Esophagus (tissue), 2 donors: ENCODE measurements around the gene NUP93. TPM values are rescaled to one million over a fixed set of nuclear protein-coding genes. Genes with fewer than 3 reads are reported as not detected.

Experiments used
- H3K27ac ChIP-seq, 2 donors: one replicate each; pipeline ENCODE4 v1.5.1; 2013; ENCODE audit warnings: low read depth in 2 of 2, mild to moderate bottlenecking in 2 of 2, inconsistent platforms in 1 of 2, low read length in 1 of 2, moderate library complexity in 1 of 2
- H3K27me3 ChIP-seq, 2 donors: one replicate each; pipeline ENCODE4 v1.6.1; 2013; ENCODE audit warnings: low read length in 2 of 2, control low read depth in 1 of 2, mild to moderate bottlenecking in 1 of 2; ENCODE audit not compliant: insufficient read depth in 2 of 2, control insufficient read depth in 1 of 2
- H3K36me3 ChIP-seq, 2 donors: one replicate each; pipeline ENCODE4 v1.6.1; 2013; ENCODE audit warnings: low read length in 1 of 2; ENCODE audit not compliant: control insufficient read depth in 2 of 2, insufficient read depth in 2 of 2
- H3K4me1 ChIP-seq, 2 donors: one replicate each; pipeline ENCODE4 v1.6.1; 2013; ENCODE audit warnings: low read length in 1 of 2; ENCODE audit not compliant: control insufficient read depth in 2 of 2, insufficient read depth in 2 of 2
- H3K4me3 ChIP-seq, 2 donors: one replicate each; pipeline ENCODE4 v1.5.1; 2013; ENCODE audit warnings: low read length in 2 of 2, mild to moderate bottlenecking in 2 of 2, low read depth in 1 of 2, moderate library complexity in 1 of 2
- H3K9me3 ChIP-seq, 2 donors: one replicate each; pipeline ENCODE4 v1.6.1; 2013; ENCODE audit warnings: mild to moderate bottlenecking in 2 of 2, low read depth in 1 of 2, low read length in 1 of 2, moderate library complexity in 1 of 2; ENCODE audit not compliant: control insufficient read depth in 2 of 2, insufficient read depth in 1 of 2
- WGBS, 2 donors: extraction: QIAGEN DNeasy Blood & Tissue Kit; methylation state at CpG; one replicate each; pipeline ENCODE4 v1.1.7; 2013; 5-methylcytosine and 5-hydroxymethylcytosine counted together
- polyA plus RNA-seq, 2 donors: library from polyadenylated mRNA; stranded (reverse); fragments of 200-250 nt; gene quantifications; one replicate each; pipeline ENCODE4 v1.2.3, GENCODE V29; 2013
- donor health status: healthy with polysubstance abuse.
- donor health status: Bipolar disorder and iron deficiency.

The NUP93 gene
- polyA plus RNA-seq, 2 donors = 36.0 to 38.0 TPM

DNA sequence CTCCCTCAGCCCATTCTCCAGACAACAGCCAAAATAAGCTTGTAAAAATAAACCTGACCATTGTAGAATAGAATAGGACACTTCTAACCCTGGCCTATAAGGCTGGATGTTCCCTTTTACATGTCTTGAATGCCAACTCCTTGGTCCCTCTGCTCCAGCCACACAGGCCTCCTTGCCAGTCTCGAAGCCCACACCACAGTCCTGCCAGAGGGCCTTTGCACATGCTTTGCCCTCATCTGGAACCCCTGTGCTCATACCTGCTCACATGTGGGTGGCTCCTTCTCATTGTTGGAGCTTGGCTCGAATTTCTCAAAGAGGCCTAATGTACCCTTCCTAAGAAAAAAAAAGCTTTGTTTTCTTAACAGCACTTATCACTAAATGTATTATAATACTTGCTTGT, 129.7 kb downstream of the NUP93 start:
- Histone ChIP-seq H3K36me3 (no peaks in the 10 kb centered on the region), H3K27ac (no peak overlapping the region), H3K27me3 (no peaks in the 10 kb centered on the region), H3K4me1 (no peaks in the 10 kb centered on the region), H3K9me3 (no peaks in the 10 kb centered on the region), H3K4me3 (no peak overlapping the region)
- WGBS, 2 donors = 84 to 96% methylated on average over 2 of the region's 2 CpGs

DNA sequence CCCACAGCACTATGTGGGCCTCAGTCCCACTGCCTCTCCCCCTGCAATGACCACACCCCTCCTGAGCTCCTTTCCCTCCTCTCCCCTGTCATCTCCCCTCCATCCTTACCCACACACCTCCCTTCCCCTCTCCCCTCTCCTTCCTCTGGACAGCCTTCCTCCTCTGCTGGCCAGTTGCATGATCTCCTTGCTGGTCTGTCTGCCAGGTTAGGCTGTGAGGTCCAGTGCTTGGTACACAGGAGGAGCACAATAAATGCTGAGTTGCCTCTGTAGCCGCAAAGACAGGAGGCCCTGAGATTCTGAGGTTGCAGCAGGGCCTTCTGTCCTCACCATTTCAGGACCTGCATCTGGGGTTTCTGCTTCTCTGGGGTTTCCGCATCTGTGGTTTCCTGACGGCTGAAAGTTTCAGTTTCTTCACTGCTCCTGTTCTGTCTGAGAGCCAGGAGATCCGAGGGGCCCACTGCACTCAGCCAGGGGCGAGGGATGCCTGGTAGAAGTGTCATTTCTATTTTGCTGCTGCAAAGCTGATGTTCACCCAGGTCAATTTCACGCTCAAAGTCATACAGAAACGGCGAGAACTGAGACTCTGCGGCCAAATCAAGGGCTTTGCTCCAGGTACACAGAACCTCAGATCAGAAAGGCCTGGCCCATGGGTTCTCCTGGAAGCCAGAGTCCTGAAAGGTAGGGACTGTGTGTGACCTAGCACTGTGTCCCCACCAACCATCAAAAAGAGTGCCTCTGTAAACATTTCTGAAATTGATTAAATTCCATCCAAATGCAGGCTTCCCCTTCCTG, 130.5 kb downstream of the NUP93 start:
- Histone ChIP-seq H3K27ac (no peak overlapping the region), H3K4me3 (no peak overlapping the region), H3K9me3 (no peaks in the 10 kb centered on the region), H3K36me3 (no peaks in the 10 kb centered on the region), H3K27me3 (no peaks in the 10 kb centered on the region), H3K4me1 (no peaks in the 10 kb centered on the region)
- 54 to 68% methylated on average over 9 of the region's 9 CpGs for WGBS, 2 donors

DNA sequence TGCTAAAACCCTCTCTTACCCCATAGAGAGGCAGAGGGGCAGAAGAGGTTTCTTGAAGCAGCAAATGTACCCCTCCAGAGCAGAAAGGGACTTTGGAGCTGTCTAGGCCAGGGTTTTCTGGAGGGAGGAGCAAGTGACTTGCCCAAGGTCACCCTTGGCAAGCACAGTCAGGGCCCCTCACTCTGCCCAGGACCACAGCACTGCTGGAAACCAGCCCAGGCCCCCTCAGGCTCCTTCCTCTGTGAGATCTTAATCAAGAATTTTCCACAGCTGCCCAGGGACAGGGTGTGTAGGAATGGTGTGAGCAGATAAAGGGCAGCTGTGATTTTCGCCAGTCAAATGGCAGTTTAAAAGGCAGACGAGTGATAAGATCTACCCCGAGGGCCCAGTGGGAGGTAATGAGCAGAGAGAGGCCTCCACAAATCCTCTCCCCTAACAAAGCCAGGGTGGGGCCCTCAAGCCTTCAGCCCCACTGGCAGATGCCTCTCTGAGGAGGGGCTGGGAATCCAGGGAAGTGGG, 131.2 kb downstream of the NUP93 start:
- no peaks in the 10 kb centered on the region for H3K9me3 ChIP-seq
- WGBS, 2 donors = 37 to 43% methylated on average over 3 of the region's 3 CpGs

DNA sequence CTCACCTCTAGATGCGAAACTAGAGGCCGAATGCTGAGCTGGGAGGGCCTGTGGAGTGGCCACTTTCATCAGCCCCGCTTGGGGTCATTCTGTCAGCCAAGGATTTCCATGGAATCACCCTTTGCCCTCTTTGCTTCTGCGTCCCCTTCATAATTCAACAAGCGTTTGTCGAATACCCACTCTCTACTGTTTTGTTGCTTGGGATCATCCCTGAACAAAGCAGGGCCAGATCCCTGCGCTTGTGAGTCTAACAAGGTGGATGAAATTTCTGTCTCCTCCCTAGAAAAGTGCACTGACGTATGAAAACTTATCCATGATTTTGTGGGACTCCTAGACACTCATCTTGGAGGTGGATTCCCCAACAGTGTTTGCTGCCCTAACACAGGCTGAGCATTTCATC, 131.8 kb downstream of the NUP93 start:
- H3K4me3 ChIP-seq = no peak overlapping the region
- H3K27me3 ChIP-seq = no peaks in the 10 kb centered on the region
- H3K36me3 ChIP-seq = no peaks in the 10 kb centered on the region
- no peak overlapping the region for H3K27ac ChIP-seq
- no peaks in the 10 kb centered on the region for H3K4me1 ChIP-seq
- H3K9me3 ChIP-seq = no peaks in the 10 kb centered on the region
- 95% methylated on average over 8 of the region's 8 CpGs for WGBS, 2 donors

More for the DNA sequence above, 131.2 kb downstream of the NUP93 start:
- no peaks in the 10 kb centered on the region for H3K36me3 ChIP-seq
- no peak overlapping the region for H3K27ac ChIP-seq
- H3K27me3 ChIP-seq = no peaks in the 10 kb centered on the region
- H3K4me3 ChIP-seq = no peak overlapping the region
- no peaks in the 10 kb centered on the region for H3K4me1 ChIP-seq

DNA sequence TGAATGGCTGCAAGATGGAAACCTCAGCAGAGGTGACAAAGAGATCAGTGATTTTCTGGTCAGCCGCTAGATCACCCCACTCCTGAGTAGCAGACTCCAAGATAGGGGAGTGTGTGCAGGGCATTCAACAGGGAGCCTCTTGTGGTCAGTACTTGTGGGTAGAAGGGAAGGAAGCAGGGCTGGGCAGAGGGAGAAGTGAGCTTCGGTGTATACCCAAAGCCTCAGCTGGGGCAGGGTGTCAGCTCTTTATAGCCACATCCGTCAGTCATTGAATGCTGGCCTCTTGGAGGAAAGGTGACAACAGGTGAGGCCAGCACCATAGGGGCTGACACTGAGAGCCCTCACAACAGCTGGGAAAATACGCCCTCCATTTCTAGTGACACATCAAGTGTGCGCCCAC, 132.8 kb downstream of the NUP93 start:
- Histone ChIP-seq H3K4me3 (no peak overlapping the region), H3K27me3 (no peaks in the 10 kb centered on the region)
- WGBS, 2 donors = 82 to 86% methylated on average over 5 of the region's 5 CpGs

DNA sequence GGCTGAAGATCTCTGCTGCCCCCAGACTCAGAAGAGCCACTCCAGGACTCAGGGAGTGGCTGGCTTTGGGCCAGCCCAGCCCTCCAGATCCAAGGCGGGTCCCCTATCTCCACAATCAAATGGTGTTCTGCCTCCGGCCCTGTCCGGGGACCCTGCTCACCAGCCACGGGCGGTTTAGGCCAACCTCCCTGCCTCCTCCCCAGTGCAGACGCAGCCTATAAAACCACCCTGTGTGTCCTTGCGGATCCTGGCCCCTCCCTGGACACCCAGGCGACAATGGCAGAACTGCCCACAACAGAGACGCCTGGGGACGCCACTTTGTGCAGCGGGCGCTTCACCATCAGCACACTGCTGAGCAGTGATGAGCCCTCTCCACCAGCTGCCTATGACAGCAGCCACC, 135.0 kb downstream of the NUP93 start, which contains the start of gene SLC12A3:
TSS of gene SLC12A3 (plus strand) at position 248 of the 400 bp plus-strand sequence. CDS start at position 277, 29 bp downstream.
- no peaks in the 10 kb centered on the region for H3K9me3 ChIP-seq
- WGBS, 2 donors = 87 to 88% methylated on average over 12 of the region's 12 CpGs
- H3K27me3 ChIP-seq = no peaks in the 10 kb centered on the region
- H3K4me1 ChIP-seq = no peaks in the 10 kb centered on the region
- no peak within 1 kb of the TSS for H3K27ac ChIP-seq
- H3K36me3 ChIP-seq = no peaks in the 10 kb centered on the region
- H3K4me3 ChIP-seq = no peak within 1 kb of the TSS

More for the DNA sequence above, 132.8 kb downstream of the NUP93 start:
- Histone ChIP-seq H3K36me3 (no peaks in the 10 kb centered on the region), H3K9me3 (no peaks in the 10 kb centered on the region), H3K4me1 (no peaks in the 10 kb centered on the region), H3K27ac (no peak overlapping the region)

DNA sequence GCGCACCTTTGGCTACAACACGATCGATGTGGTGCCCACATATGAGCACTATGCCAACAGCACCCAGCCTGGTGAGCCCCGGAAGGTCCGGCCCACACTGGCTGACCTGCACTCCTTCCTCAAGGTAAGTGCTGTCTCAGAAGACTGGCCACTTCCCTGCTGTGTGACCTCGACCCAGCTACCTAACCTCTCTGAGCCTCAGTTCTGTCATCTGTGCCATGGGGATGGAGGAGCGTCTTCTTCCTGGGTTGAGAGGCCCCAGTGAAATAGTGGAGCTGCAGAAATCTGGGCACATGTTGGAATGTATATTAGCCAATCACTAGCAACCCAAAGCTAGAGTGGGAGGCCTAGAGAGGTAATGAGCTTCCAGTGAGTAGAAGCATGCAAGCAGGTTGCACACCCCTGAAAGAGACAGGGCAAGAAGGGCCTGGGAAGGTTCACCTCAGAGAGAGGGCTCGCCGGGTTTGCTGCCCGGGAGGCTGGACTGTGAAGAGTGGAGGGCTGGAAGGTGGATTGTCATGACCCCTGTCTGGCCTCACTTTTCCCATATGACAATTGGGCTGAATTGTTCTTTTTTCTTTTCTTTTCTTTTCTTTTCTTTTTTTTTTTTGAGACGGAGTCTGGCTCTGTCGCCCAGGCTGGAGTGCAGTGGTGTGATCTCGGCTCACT, 135.6 kb downstream of the NUP93 start:
- WGBS, 2 donors = 94 to 95% methylated on average over 13 of the region's 13 CpGs
- Histone ChIP-seq H3K4me3 (no peak overlapping the region), H3K27me3 (no peaks in the 10 kb centered on the region), H3K9me3 (no peaks in the 10 kb centered on the region), H3K36me3 (no peaks in the 10 kb centered on the region), H3K4me1 (no peaks in the 10 kb centered on the region), H3K27ac (no peak overlapping the region)

DNA sequence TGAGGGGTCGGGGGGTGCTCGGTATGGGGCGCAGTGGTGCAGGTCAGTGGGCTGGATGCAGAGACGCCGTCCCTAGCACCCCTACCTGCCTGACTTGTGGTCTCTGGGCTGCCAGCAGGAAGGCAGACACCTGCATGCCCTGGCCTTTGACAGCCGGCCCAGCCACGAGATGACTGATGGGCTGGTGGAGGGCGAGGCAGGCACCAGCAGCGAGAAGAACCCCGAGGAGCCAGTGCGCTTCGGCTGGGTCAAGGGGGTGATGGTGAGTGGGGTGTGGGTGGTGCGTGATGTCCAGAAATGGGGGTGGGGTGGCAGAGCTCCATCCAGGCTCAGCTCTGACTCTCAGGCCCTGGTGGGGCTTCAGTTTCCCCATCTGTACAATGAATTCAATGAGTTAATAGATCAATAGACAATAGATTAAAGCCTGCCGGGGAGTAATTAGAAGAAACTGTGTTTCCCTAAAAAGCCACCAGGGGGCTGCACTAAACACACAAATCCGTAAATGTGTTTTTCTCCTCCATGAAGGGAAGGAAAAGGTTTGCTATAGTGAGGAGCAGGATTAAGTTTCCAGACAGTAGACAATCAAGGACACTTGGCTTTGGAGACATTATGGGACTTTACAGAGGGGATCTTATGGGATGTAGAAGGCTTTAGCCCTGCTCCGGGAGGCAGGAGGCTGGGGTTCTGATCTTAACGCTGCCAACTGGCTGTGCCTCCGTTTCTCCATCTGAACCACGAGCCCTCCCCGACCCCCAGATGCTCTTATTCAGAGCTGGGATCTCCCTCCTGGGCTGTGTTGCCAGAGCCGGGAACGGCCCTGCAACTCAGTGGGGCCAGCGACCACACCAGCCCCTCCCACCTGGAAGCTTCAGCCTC, 137.3 kb downstream of the NUP93 start:
- H3K27ac ChIP-seq = no peak overlapping the region
- H3K36me3 ChIP-seq = no peaks in the 10 kb centered on the region
- 44 to 50% methylated on average over 23 of the region's 23 CpGs for WGBS, 2 donors
- no peak overlapping the region for H3K4me3 ChIP-seq
- no peaks in the 10 kb centered on the region for H3K27me3 ChIP-seq
- H3K9me3 ChIP-seq = no peaks in the 10 kb centered on the region
- peaks cover 0 to 4% of the 10 kb centered on the region in 2 donors for H3K4me1 ChIP-seq

DNA sequence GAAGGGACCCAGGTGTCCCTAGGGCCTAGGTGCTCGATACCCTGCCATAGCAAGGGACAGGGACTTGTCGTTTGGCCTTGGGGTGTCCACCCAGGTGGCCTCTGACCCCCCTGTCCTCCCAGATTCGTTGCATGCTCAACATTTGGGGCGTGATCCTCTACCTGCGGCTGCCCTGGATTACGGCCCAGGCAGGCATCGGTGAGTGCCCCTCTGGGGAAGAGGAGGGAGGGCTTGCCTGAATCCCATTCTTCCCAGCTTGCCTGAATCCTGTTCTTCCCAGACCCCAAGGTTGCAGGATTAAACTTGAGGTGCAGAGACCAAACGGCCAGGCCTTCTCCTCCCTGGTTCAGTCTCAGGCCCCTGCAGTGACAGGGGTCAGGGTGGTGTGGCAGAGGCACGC, 138.2 kb downstream of the NUP93 start:
- WGBS, 2 donors = 91 to 93% methylated on average over 9 of the region's 9 CpGs
- Histone ChIP-seq H3K4me3 (no peak overlapping the region), H3K36me3 (no peaks in the 10 kb centered on the region), H3K27me3 (no peaks in the 10 kb centered on the region), H3K27ac (no peak overlapping the region), H3K9me3 (no peaks in the 10 kb centered on the region), H3K4me1 (peaks cover 0 to 4% of the 10 kb centered on the region in 2 donors)
